HG02938 (cell line): ENCODE data around the gene DDIT4L.
A peak's percentile ranks its signal among the peaks of the same experiment; 100 is the strongest.
"Not testable (repeated sequence)": the region's sequence is repeated elsewhere in the genome, so short reads cannot be mapped to it uniquely, and the experiment has no call there.

Experiments
- ATAC-seq: cut with Tn5 transposase; IDR thresholded peaks from one replicate; pipeline ENCODE4 v1.9.1; 2021; ENCODE audit warnings: mild to moderate bottlenecking, moderate library complexity; ENCODE audit not compliant: unreplicated experiment

DDIT4L gene, protein sequence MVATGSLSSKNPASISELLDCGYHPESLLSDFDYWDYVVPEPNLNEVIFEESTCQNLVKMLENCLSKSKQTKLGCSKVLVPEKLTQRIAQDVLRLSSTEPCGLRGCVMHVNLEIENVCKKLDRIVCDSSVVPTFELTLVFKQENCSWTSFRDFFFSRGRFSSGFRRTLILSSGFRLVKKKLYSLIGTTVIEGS

DNA sequence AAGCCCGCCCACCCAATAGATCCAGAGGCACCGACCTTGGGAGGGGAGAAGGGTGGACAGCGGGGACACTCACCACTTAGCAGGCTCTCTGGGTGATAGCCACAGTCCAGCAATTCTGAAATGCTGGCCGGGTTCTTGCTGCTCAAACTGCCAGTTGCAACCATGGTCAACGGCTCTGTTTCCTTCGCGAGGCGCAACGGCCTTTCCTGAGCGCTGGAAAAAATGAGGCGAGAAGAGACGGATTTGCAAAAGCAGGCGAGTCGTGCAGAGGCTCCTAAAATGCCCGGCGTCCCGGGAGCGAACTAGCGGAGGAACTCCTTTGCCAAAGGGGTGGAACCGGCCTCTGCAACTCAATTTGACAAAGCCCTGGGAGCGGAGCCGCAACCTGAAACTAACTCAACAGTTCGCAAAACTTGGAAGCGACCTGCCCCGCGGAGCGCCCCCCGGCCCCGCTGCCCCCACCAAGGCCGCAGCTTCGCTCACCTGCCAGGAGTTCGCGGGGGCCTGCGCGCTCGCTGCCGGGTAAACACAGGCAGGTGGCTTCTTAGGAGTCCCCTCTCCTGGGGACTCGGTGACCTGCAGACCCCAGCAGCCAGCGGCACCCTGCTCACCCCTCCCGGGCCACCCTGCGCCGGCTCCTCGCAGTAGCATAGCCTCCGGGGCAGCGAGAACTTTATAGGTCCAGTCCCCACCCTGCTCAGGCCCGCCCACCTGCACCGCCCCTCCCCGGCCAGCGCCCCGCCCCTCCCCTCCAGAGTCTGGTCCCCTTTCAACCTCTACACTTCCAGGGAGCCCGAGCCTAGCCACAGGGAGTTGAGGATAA, at the start of gene DDIT4L:
Gene DDIT4L, minus strand, starts transcription at position 649 of the 823 bp plus-strand sequence. Its CDS starts 485 bp downstream, at position 164.
- ATAC-seq, result no peak

DNA sequence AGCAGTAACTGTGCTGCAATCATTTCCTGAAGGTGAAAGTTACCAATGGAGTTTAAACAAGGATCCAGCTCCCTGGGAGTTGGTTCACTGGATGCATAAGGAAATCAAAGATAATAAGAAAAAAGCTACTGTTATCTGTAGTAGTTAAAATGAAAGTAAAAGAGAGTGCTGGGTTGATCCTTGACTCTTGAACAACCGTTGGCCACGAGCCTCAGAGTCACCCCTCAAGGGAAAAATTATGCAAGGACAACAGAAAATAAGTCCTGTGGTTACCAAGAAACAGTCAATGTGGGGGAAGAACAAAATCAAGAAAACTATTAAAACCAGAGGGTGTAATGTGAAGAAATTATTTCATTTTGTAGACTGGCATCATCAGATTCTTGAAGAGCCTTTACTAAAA, 49.7 kb upstream of the DDIT4L start:
- ATAC-seq, result no peak

DNA sequence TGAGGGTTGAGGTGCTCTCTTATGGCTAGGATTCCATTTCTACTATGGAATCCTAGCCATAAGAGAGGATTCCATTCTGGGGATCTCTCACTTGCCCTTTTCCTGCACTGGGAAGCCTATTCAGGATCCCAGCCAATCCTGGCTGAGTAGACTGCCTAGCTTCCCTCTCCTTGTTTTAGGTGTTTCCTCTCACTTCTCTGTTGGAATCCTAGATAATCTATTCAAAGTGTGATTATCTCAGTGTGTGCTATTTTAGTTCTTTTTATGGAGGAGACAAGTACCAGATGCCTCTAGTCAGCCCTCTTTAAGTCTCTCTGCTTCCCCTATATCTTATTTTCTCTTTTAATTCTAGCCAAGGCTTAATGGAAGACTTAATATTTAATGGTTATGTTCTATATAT, 34.5 kb upstream of the DDIT4L start:
- ATAC-seq, result no peak

DNA sequence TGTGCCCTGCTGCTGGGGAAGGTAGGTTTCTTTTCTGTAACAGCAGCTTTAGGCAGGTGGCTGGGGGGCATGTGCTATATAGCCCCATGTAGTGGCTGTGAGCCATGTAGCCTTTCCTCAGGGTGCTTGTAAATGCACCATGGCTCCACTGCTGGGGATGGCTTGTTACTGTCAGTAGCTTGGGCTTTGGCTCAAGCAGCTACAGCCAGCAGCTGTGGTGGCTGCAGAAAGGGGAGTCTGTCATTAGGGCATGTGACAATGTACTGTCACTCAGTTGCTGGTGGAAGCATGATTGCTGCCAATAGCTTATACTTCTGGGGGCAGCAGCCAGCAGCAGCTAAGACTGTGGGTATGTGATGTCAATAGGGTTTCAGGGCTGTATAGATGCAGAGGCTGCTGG, 33.9 kb upstream of the DDIT4L start:
- no peak for ATAC-seq

DNA sequence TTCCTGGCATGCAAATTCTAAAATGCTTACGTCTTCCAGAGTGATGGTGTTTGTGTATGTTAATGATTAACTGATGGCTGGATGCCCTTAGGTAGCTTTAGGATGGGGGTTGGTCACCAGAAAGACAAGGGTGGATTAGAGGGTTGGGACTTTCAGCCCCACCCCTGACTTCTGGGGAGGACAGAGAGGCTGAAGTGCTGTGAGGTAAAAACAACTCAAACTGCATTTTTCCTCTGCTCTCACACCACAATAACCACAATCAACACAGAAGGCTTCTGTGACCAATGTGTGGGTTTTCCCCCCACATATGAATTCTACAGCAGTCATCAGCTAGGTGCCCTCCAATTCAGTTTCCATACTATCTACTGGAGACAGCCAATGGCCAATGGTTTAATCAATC, 18.7 kb upstream of the DDIT4L start:
- peak; percentile 85 for ATAC-seq

DNA sequence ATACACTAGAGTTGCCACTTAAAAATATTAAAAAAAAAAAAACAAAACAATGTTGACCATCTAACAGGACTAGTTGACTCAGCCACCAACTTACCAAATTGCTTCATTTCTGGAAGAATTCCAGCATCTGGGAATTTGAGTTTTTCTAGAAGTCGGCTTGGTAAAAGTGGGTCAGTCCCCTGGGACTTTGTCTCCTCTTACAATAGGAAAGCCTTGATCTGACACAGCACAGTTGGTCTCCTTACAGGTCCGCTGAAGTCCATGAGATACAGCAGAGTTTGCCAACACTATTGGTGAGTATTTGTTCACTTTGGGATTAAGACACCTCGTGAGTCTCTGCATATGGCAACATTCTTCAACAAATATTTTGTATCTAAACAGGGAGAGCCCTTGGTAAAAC, 18.2 kb upstream of the DDIT4L start:
- no peak for ATAC-seq

DNA sequence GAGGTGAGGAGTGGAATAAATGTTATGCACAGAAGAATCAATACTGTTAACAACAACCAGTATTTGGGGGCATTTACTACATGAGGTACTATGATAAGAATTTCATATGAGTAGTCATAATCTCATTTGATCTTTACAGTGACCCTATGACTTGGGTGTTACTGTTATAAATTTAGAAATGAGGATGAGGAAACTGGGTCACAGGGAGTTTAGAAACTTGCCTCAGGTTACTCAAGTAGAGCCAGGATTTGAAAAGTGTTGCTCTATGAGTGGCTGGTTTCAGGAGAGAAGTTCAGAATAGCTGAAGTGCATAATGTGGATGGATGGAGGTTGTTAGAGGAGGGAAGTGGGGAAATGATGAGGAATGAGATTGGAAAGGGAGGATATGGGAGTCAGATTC, 16.6 kb upstream of the DDIT4L start:
- ATAC-seq, result no peak

DNA sequence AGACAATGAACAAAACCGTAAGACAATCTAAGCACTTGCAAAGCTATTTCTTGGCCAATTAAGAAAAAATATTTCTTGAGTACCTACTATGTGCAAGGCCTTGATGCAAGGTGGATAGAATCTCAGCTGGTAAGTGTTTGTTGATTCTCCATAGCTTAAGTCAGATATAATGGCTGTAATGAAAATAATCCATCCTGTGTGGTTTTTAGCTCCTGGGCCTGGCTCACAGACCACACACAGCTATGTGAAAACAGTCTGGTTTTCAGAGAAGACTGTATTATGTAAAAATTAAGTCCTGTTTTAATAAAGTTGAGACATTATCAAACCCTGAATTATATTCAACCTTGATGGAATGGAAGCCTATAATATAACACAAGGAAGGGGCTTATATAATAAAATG, 7.8 kb upstream of the DDIT4L start:
- no peak for ATAC-seq

DNA sequence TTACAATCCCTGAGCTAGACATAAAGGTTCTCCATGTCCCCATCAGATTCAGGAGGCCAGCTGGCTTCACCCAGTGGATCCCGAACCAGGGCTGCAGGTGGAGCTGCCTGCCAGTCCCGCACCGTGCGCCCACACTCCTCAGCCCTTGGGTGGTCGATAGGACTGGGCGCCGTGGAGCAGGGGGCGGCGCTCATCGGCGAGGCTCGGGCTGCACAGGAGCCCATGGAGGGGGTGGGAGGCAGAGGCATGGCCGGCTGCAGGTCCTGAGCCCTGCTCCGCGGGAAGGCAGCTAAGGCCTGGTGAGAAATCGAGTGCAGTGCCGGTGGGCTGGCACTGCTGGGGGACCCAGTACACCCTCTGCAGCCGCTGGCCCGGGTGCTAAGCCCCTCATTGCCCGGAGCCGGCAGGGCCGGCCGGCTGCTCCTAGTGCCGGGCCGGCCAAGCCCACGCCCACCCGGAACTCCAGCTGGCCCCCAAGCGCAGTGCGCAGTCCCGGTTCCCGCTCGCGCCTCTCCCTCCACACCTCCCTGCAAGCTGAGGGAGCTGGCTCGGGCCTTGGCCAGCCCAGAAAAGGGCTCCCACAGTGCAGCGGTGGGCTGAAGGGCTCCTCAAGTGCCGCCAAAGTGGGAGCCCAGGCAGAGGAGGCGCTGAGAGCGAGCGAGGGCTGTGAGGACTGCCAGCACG, 6.3 kb upstream of the DDIT4L start:
- not testable (repeated sequence) for ATAC-seq

DNA sequence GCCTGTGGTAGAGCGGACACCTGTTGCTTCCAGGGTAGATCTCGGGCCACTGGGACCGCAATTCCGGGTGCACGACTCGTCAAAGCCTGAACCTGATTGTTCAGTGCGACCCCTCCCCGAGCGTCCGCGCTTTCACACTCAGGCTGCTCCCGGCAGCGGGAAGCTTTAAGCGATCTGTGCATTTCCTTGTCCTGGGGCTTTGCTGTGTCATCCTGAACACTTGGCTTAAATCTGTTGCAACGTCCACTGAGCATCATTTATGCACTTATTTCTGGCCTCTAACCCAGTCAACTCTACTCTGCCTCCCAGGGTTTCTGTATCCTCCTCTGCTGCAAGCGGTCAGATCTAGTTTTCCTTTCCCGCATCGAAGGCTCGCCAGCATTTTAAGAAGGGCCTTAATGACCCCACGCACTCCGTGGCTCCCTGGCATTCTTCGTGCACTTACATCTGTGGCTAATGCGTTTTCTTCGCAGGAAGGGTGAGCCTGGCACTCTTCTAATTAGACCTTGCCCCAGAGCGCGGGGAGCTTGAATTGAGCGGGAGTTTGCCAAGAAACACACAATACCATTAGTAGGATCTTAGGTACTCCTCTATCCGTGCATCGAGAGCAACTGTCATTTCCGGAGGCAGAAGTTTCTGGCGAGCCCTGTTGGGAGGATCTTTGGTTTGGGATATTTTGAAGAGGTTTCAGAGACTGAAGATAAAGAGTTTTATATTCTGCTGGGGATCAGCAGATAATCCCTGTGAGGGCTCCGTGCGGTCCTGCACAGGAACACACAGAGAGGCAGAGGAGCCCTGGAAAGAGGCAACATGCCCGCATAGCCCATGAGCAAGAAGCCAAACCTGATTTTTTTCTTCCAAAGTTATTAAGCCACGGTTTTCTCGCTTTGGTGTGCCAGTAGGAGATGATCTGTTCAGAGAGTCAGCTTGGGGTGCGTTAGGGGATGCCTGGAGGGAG, 654 bp upstream of the DDIT4L start:
- ATAC-seq, result no peak

DNA sequence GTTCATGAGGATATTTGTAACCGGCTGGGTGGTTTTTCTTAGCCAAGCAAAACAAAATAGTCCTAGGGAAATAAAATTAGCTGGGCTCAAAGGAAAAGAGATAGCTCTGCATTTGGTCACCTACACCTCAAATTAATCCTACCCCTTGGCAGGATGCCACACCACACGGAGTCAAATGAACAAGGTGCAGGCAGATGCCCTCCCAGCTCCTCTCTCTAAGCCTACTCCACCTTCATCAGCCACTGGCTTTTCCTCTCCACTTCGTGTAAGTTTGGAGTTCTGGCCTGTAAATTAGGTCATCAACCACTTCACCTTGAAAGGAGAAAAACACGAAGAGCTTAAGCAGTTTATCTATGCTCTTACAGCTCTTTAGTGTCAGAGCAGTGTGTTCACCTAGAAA, 1.4 kb downstream of the DDIT4L start:
- no peak for ATAC-seq

DNA sequence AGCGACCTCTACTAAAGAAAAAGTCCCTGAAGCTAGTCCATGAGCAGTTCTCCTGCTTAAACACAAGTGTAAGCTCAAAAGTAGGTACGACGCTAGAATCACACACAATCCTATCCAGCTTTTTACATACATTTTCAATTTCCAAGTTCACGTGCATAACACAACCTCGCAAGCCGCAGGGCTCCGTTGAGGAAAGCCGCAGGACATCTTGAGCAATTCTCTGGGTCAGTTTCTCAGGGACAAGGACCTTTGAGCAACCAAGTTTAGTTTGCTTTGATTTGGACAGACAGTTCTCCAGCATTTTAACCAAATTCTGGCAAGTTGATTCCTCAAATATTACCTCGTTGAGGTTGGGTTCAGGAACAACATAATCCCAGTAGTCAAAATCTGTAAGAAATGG, 2.5 kb downstream of the DDIT4L start:
- ATAC-seq, result no peak

DNA sequence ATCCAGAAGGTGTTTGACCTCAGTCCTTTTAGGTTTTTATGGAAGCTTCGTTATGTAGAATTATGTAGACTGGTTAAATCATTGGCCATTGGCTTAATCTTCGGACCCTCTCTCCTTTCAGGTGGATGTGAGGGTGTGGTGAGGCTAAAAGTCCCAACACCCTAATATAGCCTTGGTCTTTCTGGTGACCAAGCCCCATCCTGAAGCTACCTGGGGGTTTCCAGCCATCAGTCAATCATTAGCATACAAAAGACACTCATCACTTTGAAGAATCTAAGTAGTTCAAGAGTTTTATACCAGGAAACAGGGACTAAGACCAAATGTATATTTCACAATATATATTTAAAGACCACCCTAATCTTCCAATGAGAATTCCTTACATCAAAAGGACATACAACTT, 5.5 kb downstream of the DDIT4L start:
- no peak for ATAC-seq

DNA sequence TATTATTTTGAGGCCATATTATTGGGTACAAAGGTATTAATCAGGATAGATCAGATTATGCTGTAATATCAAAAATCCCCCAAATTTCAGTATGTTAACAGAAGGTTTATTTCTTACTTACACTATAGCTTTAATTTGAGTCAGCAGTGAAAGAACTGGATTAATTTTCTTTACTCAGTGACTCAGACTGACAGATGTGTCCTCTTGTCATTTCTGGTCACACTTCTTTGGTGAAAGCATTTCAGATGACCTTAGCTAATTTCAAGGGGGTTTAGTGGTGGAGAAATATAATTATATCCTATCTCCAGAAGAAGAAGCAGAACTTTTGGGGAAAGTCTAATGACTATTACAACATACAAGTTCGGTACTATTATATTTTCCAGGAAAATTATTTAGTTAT, 12.4 kb downstream of the DDIT4L start:
- no peak for ATAC-seq

DNA sequence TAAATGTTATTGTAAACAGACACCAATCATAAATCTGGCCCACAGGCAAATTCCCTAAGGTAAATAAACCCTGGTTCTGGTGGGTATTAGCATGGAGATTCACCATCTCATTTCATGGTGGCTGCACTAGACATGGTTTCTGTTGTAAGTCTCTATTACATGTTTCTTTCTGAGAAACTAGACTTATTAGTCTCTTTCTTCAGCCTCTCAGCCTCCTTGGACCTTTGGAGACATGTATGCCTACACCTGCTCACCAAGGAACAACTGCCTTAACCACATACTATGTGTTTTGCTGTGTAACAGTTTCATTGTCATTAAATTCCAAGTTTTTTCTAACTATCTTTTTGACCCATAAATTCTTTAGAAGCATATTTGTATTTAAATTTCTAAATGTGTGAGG, 13.1 kb downstream of the DDIT4L start:
- no peak for ATAC-seq

DNA sequence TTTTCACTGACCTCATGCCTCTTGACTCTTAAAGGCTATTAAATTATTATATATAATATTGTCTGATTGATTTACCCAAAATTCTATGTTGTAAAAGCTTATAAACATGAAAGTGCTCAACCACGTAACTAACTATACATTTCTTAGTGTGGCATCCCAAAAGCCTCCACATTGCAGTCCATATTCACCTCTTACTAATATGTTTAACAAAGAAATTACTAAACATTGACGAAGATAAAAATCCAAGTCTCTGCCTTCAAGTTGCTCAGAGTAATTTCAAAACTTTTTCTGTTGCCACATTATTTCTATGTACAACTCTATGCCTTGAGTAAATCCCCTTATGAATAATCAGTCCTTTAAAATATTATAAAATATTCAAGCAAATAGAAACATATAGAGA, 14.4 kb downstream of the DDIT4L start:
- no peak for ATAC-seq

DNA sequence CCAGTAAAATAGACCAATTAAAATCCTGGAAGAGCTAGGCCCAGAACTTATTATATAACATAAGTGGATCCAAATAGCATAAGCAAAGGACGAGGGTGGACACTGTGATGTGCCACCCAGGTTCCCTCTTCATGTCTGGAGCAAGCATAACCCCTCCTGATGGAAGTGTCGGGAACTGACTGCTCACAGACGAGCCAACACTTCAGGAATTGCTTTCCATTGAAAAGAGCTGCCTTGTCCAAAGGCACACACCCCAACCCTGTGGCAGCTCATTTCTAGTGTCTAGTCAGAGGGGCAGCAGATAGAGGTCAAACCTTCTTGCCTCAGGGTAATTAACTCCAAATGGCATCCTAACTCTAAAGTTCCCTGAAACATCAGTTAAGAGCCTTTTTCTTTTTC, 15.3 kb downstream of the DDIT4L start:
- ATAC-seq, result no peak

DNA sequence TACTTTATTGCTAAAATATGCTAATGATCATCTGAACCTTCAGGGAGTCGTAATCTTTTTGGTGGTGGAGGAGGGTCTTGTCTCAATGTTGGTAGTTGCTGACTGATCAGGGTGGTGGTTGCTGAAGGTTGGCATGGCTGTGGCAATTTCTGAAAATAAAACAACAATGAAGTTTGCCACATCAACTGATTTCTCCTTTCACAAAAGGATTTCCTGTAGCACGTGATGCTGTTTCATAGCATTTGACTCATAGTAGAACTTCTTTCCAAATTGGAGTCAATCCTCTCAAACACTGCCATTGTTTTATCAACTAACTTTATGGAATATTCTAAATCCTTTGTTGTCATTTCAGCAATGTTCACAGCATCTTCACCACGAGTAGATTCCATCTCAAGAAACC, 19.3 kb downstream of the DDIT4L start:
- no peak for ATAC-seq

DNA sequence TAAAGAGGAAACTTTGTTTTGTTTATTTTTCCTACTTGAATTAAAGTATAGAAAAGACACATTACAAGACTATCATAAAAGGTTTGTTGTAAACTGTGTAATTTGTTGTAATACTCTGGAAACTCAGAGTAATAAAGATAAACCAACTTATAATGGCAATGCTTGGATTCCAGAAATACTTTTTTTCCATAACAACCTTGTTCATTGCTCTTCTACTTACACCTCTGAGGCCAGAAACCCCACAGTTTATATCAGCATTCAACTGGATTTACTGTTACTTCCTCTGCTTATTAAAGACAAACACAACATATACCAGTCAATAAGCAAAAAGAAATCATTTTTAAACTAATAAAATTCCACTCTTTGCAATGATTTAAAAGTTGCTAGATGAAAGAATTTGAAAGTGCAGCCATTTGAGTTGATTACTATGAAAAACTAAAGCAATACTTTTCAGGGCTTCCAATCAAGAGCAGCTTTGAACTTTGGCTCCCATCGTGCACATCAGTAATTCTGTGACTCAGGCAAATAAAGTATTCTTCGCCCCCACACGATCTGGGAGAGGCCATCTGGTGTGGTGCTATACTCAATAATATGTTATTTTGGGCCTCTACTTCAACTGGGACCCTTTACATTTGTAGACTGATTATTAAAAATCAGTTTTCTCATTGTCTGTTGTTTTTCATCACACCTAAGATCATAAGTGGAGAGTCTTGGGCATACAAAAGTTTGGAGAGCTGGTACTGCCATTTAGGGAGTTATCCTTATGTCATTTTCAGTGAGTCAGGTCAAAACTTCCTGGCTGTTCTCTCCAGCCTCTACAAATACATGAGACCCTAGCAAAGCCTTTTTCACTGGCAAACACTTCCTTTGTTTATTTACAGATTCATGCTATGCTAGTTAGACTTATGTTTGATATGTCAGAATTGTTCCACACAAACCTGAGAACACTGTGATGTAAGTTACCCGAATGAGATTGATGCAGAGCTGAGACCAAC, 20.5 kb downstream of the DDIT4L start:
- no peak for ATAC-seq

DNA sequence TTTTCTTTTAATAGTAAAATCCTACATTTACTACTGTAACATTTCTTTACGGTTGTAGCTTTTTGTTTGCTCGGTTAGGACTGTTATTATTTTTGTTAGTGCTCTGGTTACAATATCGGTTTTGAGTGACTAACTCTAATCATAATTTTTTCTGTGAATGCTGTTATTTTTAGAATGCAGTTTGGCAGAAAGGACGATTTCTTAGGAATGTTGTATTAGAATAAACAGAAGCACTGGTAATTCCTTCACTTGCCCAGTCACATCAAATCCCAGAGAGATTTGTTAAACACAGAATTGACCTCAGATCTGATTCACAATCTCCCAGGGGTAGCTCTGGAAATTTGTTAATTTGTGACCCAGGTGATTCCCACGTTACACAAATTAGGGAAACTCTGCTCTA, 21.7 kb downstream of the DDIT4L start:
- no peak for ATAC-seq
